ENCODE measurements around the gene GNPTG. TPM values are rescaled to one million over a fixed set of nuclear protein-coding genes. Genes with fewer than 3 reads are reported as not detected.

GNPTG gene
- total RNA-seq, 1 experiment from 2014 or later, result 40.6 TPM

- Histone ChIP-seq H3K27me3 (ENCODE audit: insufficient read depth, low read depth) (no peaks in the 10 kb centered on the region), H3K79me2 (ENCODE audit: low read depth) (peaks cover 13% of the 10 kb centered on the region), H2AFZ (no peak overlapping the region), H3K4me2 (no peak overlapping the region), H3F3A (ENCODE audit: insufficient read depth, low read depth) (0 out of 2 replicates have a peak, but pooled peaks cover 4% of the 10 kb centered on the region), H3K27ac (no peak overlapping the region), H3K9me3 (ENCODE audit: insufficient read depth, low read depth) (no peaks in the 10 kb centered on the region), H3K9me2 (ENCODE audit: insufficient read depth) (no peaks in the 10 kb centered on the region), H4K20me1 (ENCODE audit: insufficient read depth) (peaks cover 35% of the 10 kb centered on the region), H3K36me3 (ENCODE audit: low read depth) (peaks cover 26% of the 10 kb centered on the region), H3K4me3 (no peak overlapping the region), H3K4me1 (replicated peaks; ENCODE audit: insufficient read depth) (no peaks in the 10 kb centered on the region)
- ChIA-PET CTCF (interaction anchor here (0.6 kb wide), 1 partner anchor 171 kb away, joined by 5 read pairs; no protein-coding TSS in a partner anchor), POLR2A (ENCODE audit: unreplicated experiment) (no interaction called here)
- no peak for TF ChIP-seq EZH2 (IDR thresholded peaks at IDR 0.05; ENCODE audit: low read depth)
- TF ChIP-seq, protein P1, sequence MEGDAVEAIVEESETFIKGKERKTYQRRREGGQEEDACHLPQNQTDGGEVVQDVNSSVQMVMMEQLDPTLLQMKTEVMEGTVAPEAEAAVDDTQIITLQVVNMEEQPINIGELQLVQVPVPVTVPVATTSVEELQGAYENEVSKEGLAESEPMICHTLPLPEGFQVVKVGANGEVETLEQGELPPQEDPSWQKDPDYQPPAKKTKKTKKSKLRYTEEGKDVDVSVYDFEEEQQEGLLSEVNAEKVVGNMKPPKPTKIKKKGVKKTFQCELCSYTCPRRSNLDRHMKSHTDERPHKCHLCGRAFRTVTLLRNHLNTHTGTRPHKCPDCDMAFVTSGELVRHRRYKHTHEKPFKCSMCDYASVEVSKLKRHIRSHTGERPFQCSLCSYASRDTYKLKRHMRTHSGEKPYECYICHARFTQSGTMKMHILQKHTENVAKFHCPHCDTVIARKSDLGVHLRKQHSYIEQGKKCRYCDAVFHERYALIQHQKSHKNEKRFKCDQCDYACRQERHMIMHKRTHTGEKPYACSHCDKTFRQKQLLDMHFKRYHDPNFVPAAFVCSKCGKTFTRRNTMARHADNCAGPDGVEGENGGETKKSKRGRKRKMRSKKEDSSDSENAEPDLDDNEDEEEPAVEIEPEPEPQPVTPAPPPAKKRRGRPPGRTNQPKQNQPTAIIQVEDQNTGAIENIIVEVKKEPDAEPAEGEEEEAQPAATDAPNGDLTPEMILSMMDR (conservative IDR thresholded peaks at IDR 0.05), result no peak
- BruUV-seq (replicated peaks), result no TSS peak
- no peak for DNase-seq
- intact Hi-C loops (cut with micrococcal nuclease; ENCODE audit: unreplicated experiment), result no loop called here
Measured at GRCh38 chr16:1320658-1321240, 31.0 kb upstream of the GNPTG start.

- H3K36me3 ChIP-seq (ENCODE audit: low read depth), result peaks cover 13% of the 10 kb centered on the region
- CTCF ChIA-PET, result no interaction called here
- H3K4me2 ChIP-seq, result no peak overlapping the region
- no peaks in the 10 kb centered on the region for H3K9me3 ChIP-seq (ENCODE audit: insufficient read depth, low read depth)
- POLR2A ChIA-PET (ENCODE audit: unreplicated experiment), result no interaction called here
- 0 out of 2 replicates have a peak, but pooled peaks cover 4% of the 10 kb centered on the region for H3K79me2 ChIP-seq (ENCODE audit: low read depth)
- peaks cover 19% of the 10 kb centered on the region for H4K20me1 ChIP-seq (ENCODE audit: insufficient read depth)
- H3F3A ChIP-seq (ENCODE audit: insufficient read depth, low read depth), result 0 out of 2 replicates have a peak, but pooled peaks cover 7% of the 10 kb centered on the region
- no peak overlapping the region for H2AFZ ChIP-seq
- H3K4me1 ChIP-seq (replicated peaks; ENCODE audit: insufficient read depth), result no peaks in the 10 kb centered on the region
- no peaks in the 10 kb centered on the region for H3K9me2 ChIP-seq (ENCODE audit: insufficient read depth)
- no peaks in the 10 kb centered on the region for H3K27me3 ChIP-seq (ENCODE audit: insufficient read depth, low read depth)
- DNase-seq, result no peak
- no peak overlapping the region for H3K27ac ChIP-seq
- BruUV-seq (replicated peaks), result no TSS peak
- no peak overlapping the region for H3K4me3 ChIP-seq
- intact Hi-C loops (cut with micrococcal nuclease; ENCODE audit: unreplicated experiment), result no loop called here
- TF ChIP-seq, protein P1 (conservative IDR thresholded peaks at IDR 0.05), result no peak
- TF ChIP-seq EZH2 (IDR thresholded peaks at IDR 0.05; ENCODE audit: low read depth), result no peak
Measured at GRCh38 chr16:1322407-1322806, 29.3 kb upstream of the GNPTG start.

GRCh38 chr16:1323296-1324239 lies 28.2 kb upstream of the GNPTG start:
- Histone ChIP-seq H3K27ac (no peak overlapping the region), H3K9me2 (ENCODE audit: insufficient read depth) (no peaks in the 10 kb centered on the region), H3K27me3 (ENCODE audit: insufficient read depth, low read depth) (no peaks in the 10 kb centered on the region), H3K4me3 (no peak overlapping the region), H3K36me3 (ENCODE audit: low read depth) (peaks cover 7% of the 10 kb centered on the region; the same call in 1 of the 2 replicates), H3K4me1 (replicated peaks; ENCODE audit: insufficient read depth) (no peaks in the 10 kb centered on the region), H3K79me2 (ENCODE audit: low read depth) (no peaks in the 10 kb centered on the region), H3F3A (ENCODE audit: insufficient read depth, low read depth) (0 out of 2 replicates have a peak, but pooled peaks cover 7% of the 10 kb centered on the region), H2AFZ (no peak overlapping the region), H3K4me2 (no peak overlapping the region), H4K20me1 (ENCODE audit: insufficient read depth) (peaks cover 14% of the 10 kb centered on the region), H3K9me3 (ENCODE audit: insufficient read depth, low read depth) (no peaks in the 10 kb centered on the region)
- BruUV-seq (replicated peaks), result no TSS peak
- DNase-seq, result no peak
- TF ChIP-seq EZH2 (IDR thresholded peaks at IDR 0.05; ENCODE audit: low read depth), result no peak
- TF ChIP-seq, protein P1 (conservative IDR thresholded peaks at IDR 0.05), result no peak
- CTCF ChIA-PET, result no interaction called here
- POLR2A ChIA-PET (ENCODE audit: unreplicated experiment), result no interaction called here
- intact Hi-C loops (cut with micrococcal nuclease; ENCODE audit: unreplicated experiment), result no loop called here
